RWPE1 (cell line): ENCODE results near the gene PPRC1.

Source experiments
- CTCF ChIA-PET: fragments of 350-600 bp; sonication (Branson Sonifier 250); formaldehyde crosslinking; extraction: SDS; loops from one replicate; lab custom pipeline; 2021; lab: Yijun Ruan, JAX
- POLR2A ChIA-PET: fragments of 400-600 bp; formaldehyde crosslinking; extraction: SDS; loops from one replicate; lab custom pipeline; 2020; ENCODE audit warnings: antibody characterized with exemption; ENCODE audit not compliant: low non-redundant PET; lab: Yijun Ruan, JAX
- DNase-seq: peaks from one replicate; pipeline ENCODE4 v3.0.0; 2012; ENCODE audit warnings: low spot score
- H3K27ac ChIP-seq: fragments of 450-650 bp; 2 replicates; pipeline ENCODE4 v1.5.1; 2017
- TF ChIP-seq, protein P1 (sequence below): fragments of 450-650 bp; conservative IDR thresholded peaks from 2 replicates; pipeline ENCODE4 v1.5.1; 2017; ENCODE audit warnings: low read depth, mild to moderate bottlenecking

The PPRC1 gene

DNA sequence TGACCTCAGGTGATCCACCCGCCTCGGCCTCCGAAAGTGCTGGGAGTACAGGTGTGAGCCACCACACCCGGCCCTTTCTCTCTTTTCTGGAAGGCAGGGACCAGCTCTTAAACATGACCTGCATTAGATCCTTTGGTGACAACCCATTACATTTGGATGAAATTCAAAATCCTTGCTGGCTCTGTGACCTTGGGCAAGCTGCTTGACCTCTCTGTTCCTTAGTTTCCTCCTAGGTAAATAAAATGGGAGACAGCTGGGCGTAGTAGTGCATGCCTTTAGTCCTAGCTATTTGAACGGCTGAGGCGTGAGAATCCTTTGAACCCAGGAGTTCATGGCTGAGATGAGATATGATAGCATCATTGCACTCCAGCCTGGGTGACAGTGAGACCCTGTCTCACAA lies 36.4 kb upstream of the PPRC1 start:
- TF ChIP-seq, protein P1, sequence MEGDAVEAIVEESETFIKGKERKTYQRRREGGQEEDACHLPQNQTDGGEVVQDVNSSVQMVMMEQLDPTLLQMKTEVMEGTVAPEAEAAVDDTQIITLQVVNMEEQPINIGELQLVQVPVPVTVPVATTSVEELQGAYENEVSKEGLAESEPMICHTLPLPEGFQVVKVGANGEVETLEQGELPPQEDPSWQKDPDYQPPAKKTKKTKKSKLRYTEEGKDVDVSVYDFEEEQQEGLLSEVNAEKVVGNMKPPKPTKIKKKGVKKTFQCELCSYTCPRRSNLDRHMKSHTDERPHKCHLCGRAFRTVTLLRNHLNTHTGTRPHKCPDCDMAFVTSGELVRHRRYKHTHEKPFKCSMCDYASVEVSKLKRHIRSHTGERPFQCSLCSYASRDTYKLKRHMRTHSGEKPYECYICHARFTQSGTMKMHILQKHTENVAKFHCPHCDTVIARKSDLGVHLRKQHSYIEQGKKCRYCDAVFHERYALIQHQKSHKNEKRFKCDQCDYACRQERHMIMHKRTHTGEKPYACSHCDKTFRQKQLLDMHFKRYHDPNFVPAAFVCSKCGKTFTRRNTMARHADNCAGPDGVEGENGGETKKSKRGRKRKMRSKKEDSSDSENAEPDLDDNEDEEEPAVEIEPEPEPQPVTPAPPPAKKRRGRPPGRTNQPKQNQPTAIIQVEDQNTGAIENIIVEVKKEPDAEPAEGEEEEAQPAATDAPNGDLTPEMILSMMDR, result no peak
- POLR2A ChIA-PET, result interaction anchor here (0.5 kb wide), 1 partner anchor 62 kb away, joined by 9 read pairs; no protein-coding TSS in a partner anchor
- no peak for DNase-seq
- CTCF ChIA-PET, result interaction anchor here (0.6 kb wide), 2 partner anchors 23 to 949 kb away, joined by 3 read pairs; no protein-coding TSS in a partner anchor
- H3K27ac ChIP-seq, result no peak overlapping the region

DNA sequence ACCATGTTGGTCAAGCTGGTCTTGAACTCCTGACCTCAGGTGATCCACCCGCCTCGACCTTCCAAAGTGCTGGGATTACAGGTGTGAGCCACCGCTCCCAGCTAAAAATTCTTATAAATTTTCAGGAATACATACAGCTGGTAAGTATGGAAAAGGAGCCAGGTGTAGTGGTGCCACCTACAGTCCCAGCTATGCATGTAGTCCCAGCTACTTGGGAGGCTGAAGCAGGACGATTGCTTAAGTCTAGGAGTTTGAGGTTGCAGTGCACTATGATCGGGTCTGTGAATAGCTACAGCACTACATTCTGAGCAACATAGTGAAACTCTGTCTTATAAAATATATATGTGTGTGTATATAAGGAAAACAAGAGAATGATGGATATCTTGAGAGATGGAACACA lies 31.7 kb upstream of the PPRC1 start:
- ChIA-PET POLR2A (interaction anchor here (0.8 kb wide), 2 partner anchors 11 to 12 kb away, joined by 4 to 6 read pairs; no protein-coding TSS in a partner anchor), CTCF (interaction anchor here (0.9 to 2.7 kb wide), 3 partner anchors 9 to 28 kb away, joined by 5 to 9 read pairs (median 7); no protein-coding TSS in a partner anchor)
- TF ChIP-seq, protein P1, result no peak
- no peak for DNase-seq
- no peak overlapping the region for H3K27ac ChIP-seq

DNA sequence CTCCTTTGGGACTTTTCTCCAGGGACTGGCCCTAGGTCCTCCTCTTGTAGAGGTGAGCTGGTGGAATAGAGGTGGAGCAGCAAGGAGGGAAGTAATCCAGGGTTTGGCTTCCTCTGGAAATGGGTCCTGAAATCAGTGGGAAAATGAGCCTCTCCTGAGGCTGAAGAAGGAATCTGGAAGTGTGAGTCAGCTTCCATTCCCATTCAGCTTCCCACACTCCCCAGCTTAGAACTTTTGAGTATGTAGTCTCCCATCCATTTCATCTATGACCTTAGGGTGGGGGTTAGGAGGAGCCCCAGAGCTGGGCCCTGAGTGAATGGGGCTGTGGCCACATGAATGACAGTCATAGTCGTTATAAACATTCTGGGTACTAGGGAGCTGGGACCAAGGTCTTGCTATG lies 30.4 kb upstream of the PPRC1 start:
- ChIA-PET POLR2A (interaction anchor here (0.5 kb wide), 1 partner anchor 11 kb away, joined by 4 read pairs; no protein-coding TSS in a partner anchor), CTCF (interaction anchor here (0.6 kb wide), 1 partner anchor 360 kb away, joined by 4 read pairs; no protein-coding TSS in a partner anchor)
- DNase-seq, result no peak
- H3K27ac ChIP-seq, result peak overlapping the region; percentile 16; the same call in 1 of the 2 replicates
- TF ChIP-seq, protein P1, result no peak

DNA sequence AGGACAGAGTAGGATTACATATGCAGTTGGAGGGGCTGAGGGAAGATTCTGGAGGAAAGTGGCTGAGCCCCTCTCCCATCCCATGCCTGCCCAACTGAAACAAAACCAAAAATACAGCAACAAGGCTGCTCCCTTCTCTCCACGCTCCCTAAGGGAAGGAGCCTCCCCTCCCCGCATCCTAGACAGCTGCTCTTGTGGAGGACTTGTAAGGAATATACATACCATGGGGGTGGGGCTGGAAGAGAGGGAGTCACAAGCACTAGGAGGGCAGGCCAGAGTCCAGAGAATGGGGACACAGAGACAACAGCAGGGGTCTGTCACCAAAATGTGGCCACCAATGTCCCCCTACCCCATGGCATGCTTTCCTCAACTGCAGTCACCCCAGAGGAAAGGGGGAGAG lies 25.8 kb upstream of the PPRC1 start:
- TF ChIP-seq, protein P1, result no peak
- CTCF ChIA-PET, result no interaction called here
- POLR2A ChIA-PET, result interaction anchor here (0.7 kb wide), 1 partner anchor 12 kb away, joined by 3 read pairs; no protein-coding TSS in a partner anchor
- DNase-seq, result no peak
- H3K27ac ChIP-seq, result peak overlapping the region; percentile 40

DNA sequence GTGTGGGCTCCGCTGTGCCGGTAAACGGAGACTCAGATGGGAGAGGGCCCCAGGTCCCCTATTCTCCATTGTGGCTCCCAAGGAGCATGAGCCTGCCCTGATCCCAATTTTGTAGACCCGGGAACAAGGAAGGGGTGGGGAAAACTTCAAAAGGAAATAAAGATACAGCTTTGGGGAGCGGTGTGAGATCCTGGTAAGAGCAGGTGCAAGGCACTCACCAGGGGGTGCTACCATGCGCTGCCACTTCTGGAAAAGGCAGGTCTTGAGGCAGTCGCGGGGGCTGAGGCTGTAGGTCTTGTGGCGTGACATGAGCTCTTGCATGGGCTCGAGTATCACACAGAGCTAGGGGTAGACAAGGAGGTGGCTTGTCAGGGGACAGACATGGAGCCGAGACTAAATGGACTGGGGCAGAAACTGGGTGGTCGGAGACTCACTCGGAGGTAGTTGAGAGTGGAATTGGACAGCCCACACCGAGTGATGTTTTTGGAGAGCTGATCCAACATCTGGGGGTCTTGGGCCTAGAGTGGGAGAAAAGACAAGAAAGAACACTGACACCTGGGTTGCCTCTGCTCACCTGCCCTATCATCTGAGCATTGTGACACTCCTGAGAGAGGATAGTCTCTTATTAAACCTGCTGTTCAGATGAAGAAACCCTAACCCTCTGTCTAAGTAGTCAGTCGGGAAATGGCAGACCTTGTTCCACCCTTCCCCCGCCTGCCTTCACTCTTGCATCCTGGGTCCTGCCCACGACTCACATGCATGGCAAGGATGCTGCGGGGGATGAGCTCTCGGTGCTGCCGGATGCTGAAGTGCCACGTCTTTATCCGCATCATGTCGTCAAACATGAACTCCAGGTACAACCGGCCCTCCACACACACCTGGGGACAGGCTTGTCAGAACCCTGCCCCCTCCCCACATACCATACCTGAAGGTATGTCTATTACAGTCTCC lies 23.4 kb upstream of the PPRC1 start:
- CTCF ChIA-PET, result interaction anchor here (0.9 to 1.0 kb wide), 2 partner anchors 33 to 37 kb away, joined by 3 read pairs; no protein-coding TSS in a partner anchor

More for the DNA sequence above, 23.4 kb upstream of the PPRC1 start:
- peak overlapping the region; percentile 0; the same call in 1 of the 2 replicates for H3K27ac ChIP-seq
- TF ChIP-seq, protein P1, result no peak
- POLR2A ChIA-PET, result interaction anchor here (1.1 kb wide), 1 partner anchor 10 kb away, joined by 3 read pairs; no protein-coding TSS in a partner anchor
- no peak for DNase-seq
